GM23338 (cell line): ENCODE data around the gene TRPM7. TPM values are rescaled to one million over a fixed set of nuclear protein-coding genes. Genes with fewer than 3 reads are reported as not detected.

ENCODE experiments used
- ATAC-seq: fragments of 200-7000 bp; cut with Tn5 transposase; 3 replicates; pipeline ENCODE4 v1.9.1; 2020
- DNase-seq: peaks from one replicate; pipeline ENCODE4 v3.0.0-alpha.2; 2015; ENCODE audit warnings: low spot score
- H2AFZ ChIP-seq: fragments of 200-600 bp; sonication (generic); 2 replicates; pipeline ENCODE4 v1.8.0; 2016; ENCODE audit warnings: antibody characterized with exemption, mild to moderate bottlenecking, moderate library complexity
- H3F3A ChIP-seq: fragments of 200-600 bp; sonication (generic); replicated peaks from 2 replicates; pipeline ENCODE4 v1.8.0; 2017; ENCODE audit warnings: antibody characterized with exemption, mixed run types, low read depth
- H3K27ac ChIP-seq: fragments of 200-600 bp; sonication (generic); 2 replicates; pipeline ENCODE4 v1.6.1; 2016; ENCODE audit warnings: low read depth
- H3K27me3 ChIP-seq: fragments of 200-600 bp; sonication (generic); 2 replicates; pipeline ENCODE4 v1.8.0; 2016; ENCODE audit warnings: mild to moderate bottlenecking, mixed run types, moderate library complexity; ENCODE audit not compliant: insufficient read depth
- H3K36me3 ChIP-seq: fragments of 200-600 bp; sonication (generic); 2 replicates; pipeline ENCODE4 v1.8.0; 2016; ENCODE audit warnings: mild to moderate bottlenecking; ENCODE audit not compliant: insufficient read depth
- H3K4me1 ChIP-seq: fragments of 200-600 bp; sonication (generic); 2 replicates; pipeline ENCODE4 v1.8.0; 2016; ENCODE audit warnings: mild to moderate bottlenecking, moderate library complexity; ENCODE audit not compliant: insufficient read depth
- H3K4me2 ChIP-seq: fragments of 200-600 bp; sonication (generic); 2 replicates; pipeline ENCODE4 v1.7.1; 2017; ENCODE audit warnings: mixed run types
- H3K4me3 ChIP-seq: fragments of 200-600 bp; sonication (generic); 2 replicates; pipeline ENCODE4 v1.6.1; 2016; ENCODE audit warnings: mixed run types
- H3K79me2 ChIP-seq: fragments of 200-600 bp; sonication (generic); replicated peaks from 2 replicates; pipeline ENCODE4 v1.8.0; 2017; ENCODE audit warnings: mild to moderate bottlenecking; ENCODE audit not compliant: insufficient read depth
- H3K9me2 ChIP-seq: fragments of 200-600 bp; sonication (generic); 2 replicates; pipeline ENCODE4 v1.8.0; 2017; ENCODE audit not compliant: insufficient read depth
- H4K20me1 ChIP-seq: fragments of 200-600 bp; sonication (generic); replicated peaks from 2 replicates; pipeline ENCODE4 v1.8.0; 2017; ENCODE audit warnings: mild to moderate bottlenecking; ENCODE audit not compliant: insufficient read depth
- H3K27ac Mint-ChIP-seq: 2 replicates; pipeline ENCODE4 v1.8.0; 2020; ENCODE audit warnings: inconsistent platforms, mild to moderate bottlenecking, moderate library complexity, mixed read lengths
- H3K27me3 Mint-ChIP-seq: 3 replicates; pipeline ENCODE4 v1.8.0; 2022; ENCODE audit warnings: low read depth, mild to moderate bottlenecking, moderate library complexity, mixed read lengths, inconsistent platforms; ENCODE audit not compliant: insufficient read depth, poor library complexity
- H3K36me3 Mint-ChIP-seq: 3 replicates; pipeline ENCODE4 v1.8.0; 2021; ENCODE audit warnings: low read depth, mild to moderate bottlenecking, inconsistent platforms, moderate library complexity, mixed read lengths
- H3K4me1 Mint-ChIP-seq: 3 replicates; pipeline ENCODE4 v1.8.0; 2020; ENCODE audit warnings: mild to moderate bottlenecking, inconsistent platforms, mixed read lengths
- H3K4me3 Mint-ChIP-seq: 3 replicates; pipeline ENCODE4 v1.8.0; 2021; ENCODE audit warnings: moderate library complexity, mild to moderate bottlenecking, inconsistent platforms, mixed read lengths
- H3K9me3 Mint-ChIP-seq: 3 replicates; pipeline ENCODE4 v1.8.0; 2020; ENCODE audit warnings: moderate library complexity, mild to moderate bottlenecking, inconsistent platforms, mixed read lengths
- CREB1 ChIP-seq: fragments of 250-450 bp; sonication (Bioruptor Pico); IDR thresholded peaks from 2 replicates; pipeline ENCODE4 v1.5.0; 2020; ENCODE audit warnings: low read depth, mild to moderate bottlenecking, moderate library complexity
- CTCF ChIP-seq, 2 experiments: fragments of 200-600 bp in 1 of 2; sonication (generic) in 1 of 2; conservative IDR thresholded peaks; 2 replicates each; pipeline versions ENCODE4 v1.5.1 to v1.6.1; 2016 to 2017; ENCODE audit warnings: antibody characterized with exemption in 2 of 2, low read depth in 2 of 2, mild to moderate bottlenecking in 2 of 2, moderate library complexity in 1 of 2
- ETS1 ChIP-seq: IDR thresholded peaks from 2 replicates; pipeline ENCODE4 v1.6.1; 2016; ENCODE audit warnings: antibody characterized with exemption
- EZH2 ChIP-seq: fragments of 200-600 bp; sonication (generic); IDR thresholded peaks from one replicate; pipeline ENCODE4 v1.8.0; 2017; ENCODE audit warnings: antibody characterized with exemption, mild to moderate bottlenecking, low read depth; ENCODE audit not compliant: unreplicated experiment
- EZH2phosphoT487 ChIP-seq: fragments of 200-600 bp; sonication (generic); IDR thresholded peaks from one replicate; pipeline ENCODE4 v1.8.1; 2018; ENCODE audit warnings: antibody characterized with exemption; ENCODE audit not compliant: unreplicated experiment
- JUNB ChIP-seq: IDR thresholded peaks from one replicate; pipeline ENCODE4 v1.6.1; 2016; ENCODE audit warnings: antibody characterized with exemption; ENCODE audit not compliant: unreplicated experiment
- NANOG ChIP-seq: IDR thresholded peaks from 2 replicates; pipeline ENCODE4 v1.6.1; 2016; ENCODE audit warnings: antibody characterized with exemption, borderline replicate concordance
- POLR2AphosphoS5 ChIP-seq: IDR thresholded peaks from 2 replicates; pipeline ENCODE4 v1.6.1; 2016; ENCODE audit warnings: antibody characterized with exemption, low read depth
- REST ChIP-seq: IDR thresholded peaks from one replicate; pipeline ENCODE4 v1.6.1; 2018; ENCODE audit warnings: antibody characterized with exemption; ENCODE audit not compliant: unreplicated experiment
- STAT1 ChIP-seq: IDR thresholded peaks from one replicate; pipeline ENCODE4 v1.6.1; 2016; ENCODE audit warnings: antibody characterized with exemption; ENCODE audit not compliant: unreplicated experiment
- ZNF114 ChIP-seq: fragments of 250-450 bp; sonication (Bioruptor Pico); IDR thresholded peaks from 2 replicates; pipeline ENCODE4 v1.5.0; 2020; ENCODE audit warnings: mild to moderate bottlenecking, moderate library complexity
- ZNF331 ChIP-seq: fragments of 250-450 bp; sonication (Bioruptor Pico); IDR thresholded peaks from 2 replicates; pipeline ENCODE4 v1.5.0; 2020; ENCODE audit warnings: low read depth, mild to moderate bottlenecking, moderate library complexity
- ZNF462 ChIP-seq: fragments of 250-450 bp; sonication (Bioruptor Pico); IDR thresholded peaks from 2 replicates; pipeline ENCODE4 v1.5.0; 2020; ENCODE audit warnings: mild to moderate bottlenecking, moderate library complexity
- polyA plus RNA-seq: library from polyadenylated mRNA; unstranded; fragments of >200 nt; fragmentation: Nextera tagmentation; extraction: Ambion mirVana; gene quantifications from 2 replicates; pipeline ENCODE4 v1.2.1, GENCODE V29; 2016
- total RNA-seq: library from RNA; depleted of rRNA; stranded (reverse); fragments of >200 nt; shearing (Covaris generic); gene quantifications from 2 replicates; pipeline ENCODE4 v1.2.3, GENCODE V29; 2014

TRPM7 gene
- total and polyA plus RNA-seq, 2 experiments from 2014 or later: 8.3 to 41.0 TPM

- H3K4me3 Mint-ChIP-seq: no peak overlapping the region
Measured at GRCh38 chr15:50513001-50513400, 173.6 kb downstream of the TRPM7 start.

More at GRCh38 chr15:50513001-50513400, 173.6 kb downstream of the TRPM7 start:
- Histone ChIP-seq H3K36me3 (no peaks in the 10 kb centered on the region), H3K9me2 (no peaks in the 10 kb centered on the region), H3K4me1 (no peaks in the 10 kb centered on the region), H3K27me3 (no peaks in the 10 kb centered on the region), H3K79me2 (no peaks in the 10 kb centered on the region), H2AFZ (no peak overlapping the region), H3F3A (no peaks in the 10 kb centered on the region), H3K27ac (no peak overlapping the region), H4K20me1 (no peaks in the 10 kb centered on the region), H3K4me3 (no peak overlapping the region), H3K4me2 (no peak overlapping the region)
- DNase-seq (no peak), ATAC-seq (no peak)
- H3K9me3 Mint-ChIP-seq: peaks cover 3% of the 10 kb centered on the region; the same call in 1 of the 3 replicates
- no peaks in the 10 kb centered on the region for H3K27me3 Mint-ChIP-seq
- TF ChIP-seq NANOG: no peak
- no peak for TF ChIP-seq CTCF (conservative IDR thresholded peaks at IDR 0.05; ENCODE audit: low read depth in 2 of 2)
- TF ChIP-seq ZNF462 (CRISPR knock-in tag): no peak
- no peak for TF ChIP-seq EZH2phosphoT487
- no peak for TF ChIP-seq CREB1 (CRISPR knock-in tag)
- TF ChIP-seq ZNF114: no peak
- no peak for TF ChIP-seq JUNB
- no peak for TF ChIP-seq ETS1
- no peak for TF ChIP-seq POLR2AphosphoS5
- no peak for TF ChIP-seq EZH2
- TF ChIP-seq ZNF331: no peak
- no peak for TF ChIP-seq STAT1
- TF ChIP-seq REST: no peak
- H3K4me1 Mint-ChIP-seq: no peaks in the 10 kb centered on the region
- no peaks in the 10 kb centered on the region for H3K36me3 Mint-ChIP-seq
- H3K27ac Mint-ChIP-seq: no peak overlapping the region
